Subcutaneous adipose tissue (tissue), 4 donors: ENCODE data around the gene USP44. TPM values are rescaled to one million over a fixed set of nuclear protein-coding genes. Genes with fewer than 3 reads are reported as not detected.

Source experiments
- total RNA-seq, 4 donors: library from RNA; depleted of rRNA; stranded (reverse); fragments of >200 nt; gene quantifications; one replicate each; pipeline ENCODE4 v1.1.0, GENCODE V29; 2016
- TF ChIP-seq, protein P1 (sequence below): fragments of 450-650 bp; IDR thresholded peaks from one replicate; pipeline ENCODE4 v1.5.1; 2016; ENCODE audit warnings: low read depth, mild to moderate bottlenecking, control low read depth, antibody characterized with exemption, moderate library complexity

USP44 gene
- total RNA-seq, 4 donors from 2014 or later, result 1.3 to 4.4 (median 2.6) TPM

DNA sequence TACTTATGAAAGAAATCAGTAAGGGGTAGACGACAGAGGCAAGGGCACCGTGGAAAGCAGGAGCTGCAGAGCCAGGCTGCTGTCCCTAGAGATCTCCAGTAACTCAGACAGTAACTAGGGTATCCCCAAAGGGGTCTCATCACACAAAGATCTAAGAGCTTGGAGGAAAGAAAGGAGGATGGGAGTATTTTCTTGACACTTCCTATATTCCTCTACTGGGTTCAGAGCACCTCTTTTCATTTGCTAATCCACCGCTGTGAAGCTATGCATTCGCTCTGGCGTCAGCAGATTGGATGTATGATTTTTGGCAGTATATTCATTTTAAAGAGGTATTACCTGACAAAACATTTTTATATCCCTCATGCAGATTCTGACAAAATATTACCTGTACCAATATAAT is 12.6 kb downstream of the USP44 start:
- TF ChIP-seq, protein P1, sequence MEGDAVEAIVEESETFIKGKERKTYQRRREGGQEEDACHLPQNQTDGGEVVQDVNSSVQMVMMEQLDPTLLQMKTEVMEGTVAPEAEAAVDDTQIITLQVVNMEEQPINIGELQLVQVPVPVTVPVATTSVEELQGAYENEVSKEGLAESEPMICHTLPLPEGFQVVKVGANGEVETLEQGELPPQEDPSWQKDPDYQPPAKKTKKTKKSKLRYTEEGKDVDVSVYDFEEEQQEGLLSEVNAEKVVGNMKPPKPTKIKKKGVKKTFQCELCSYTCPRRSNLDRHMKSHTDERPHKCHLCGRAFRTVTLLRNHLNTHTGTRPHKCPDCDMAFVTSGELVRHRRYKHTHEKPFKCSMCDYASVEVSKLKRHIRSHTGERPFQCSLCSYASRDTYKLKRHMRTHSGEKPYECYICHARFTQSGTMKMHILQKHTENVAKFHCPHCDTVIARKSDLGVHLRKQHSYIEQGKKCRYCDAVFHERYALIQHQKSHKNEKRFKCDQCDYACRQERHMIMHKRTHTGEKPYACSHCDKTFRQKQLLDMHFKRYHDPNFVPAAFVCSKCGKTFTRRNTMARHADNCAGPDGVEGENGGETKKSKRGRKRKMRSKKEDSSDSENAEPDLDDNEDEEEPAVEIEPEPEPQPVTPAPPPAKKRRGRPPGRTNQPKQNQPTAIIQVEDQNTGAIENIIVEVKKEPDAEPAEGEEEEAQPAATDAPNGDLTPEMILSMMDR, result no peak

DNA sequence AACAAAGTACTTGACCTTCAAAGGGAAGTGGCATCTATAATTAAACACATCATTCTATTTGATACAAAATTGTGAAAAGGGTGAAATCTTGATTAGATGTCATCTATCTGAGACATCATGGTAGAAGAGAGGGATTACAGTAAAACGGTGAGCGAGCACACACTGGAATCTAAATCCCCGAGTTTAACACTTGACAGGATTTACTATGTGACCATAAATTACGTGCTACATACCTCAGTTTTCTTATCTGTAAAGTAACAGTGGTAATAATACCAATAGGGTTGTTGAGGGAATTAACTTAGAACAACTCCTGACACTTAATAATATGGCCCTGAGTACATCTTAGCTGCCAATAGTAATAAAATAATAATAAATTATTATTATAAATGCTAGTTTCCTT is 13.3 kb downstream of the USP44 start:
- TF ChIP-seq, protein P1, result no peak

DNA sequence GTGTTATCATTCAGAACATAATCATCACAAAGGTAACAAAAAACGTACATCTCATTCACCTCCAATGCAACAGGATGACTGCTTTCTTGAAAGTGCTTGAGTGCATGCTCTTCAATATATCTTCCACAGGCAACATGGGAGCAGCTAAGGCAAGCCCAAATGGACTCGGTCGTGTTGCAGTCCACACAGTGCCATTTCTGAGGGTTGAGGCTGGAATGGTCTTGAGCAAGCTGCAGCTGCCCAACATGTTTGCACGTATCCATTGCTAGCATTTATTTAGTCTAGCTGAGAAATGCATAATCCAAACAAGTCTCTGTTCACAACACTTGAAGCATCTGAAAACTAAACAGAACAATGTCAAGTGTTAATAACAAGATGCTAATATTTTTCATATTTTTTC is 17.3 kb downstream of the USP44 start:
- TF ChIP-seq, protein P1, result no peak

DNA sequence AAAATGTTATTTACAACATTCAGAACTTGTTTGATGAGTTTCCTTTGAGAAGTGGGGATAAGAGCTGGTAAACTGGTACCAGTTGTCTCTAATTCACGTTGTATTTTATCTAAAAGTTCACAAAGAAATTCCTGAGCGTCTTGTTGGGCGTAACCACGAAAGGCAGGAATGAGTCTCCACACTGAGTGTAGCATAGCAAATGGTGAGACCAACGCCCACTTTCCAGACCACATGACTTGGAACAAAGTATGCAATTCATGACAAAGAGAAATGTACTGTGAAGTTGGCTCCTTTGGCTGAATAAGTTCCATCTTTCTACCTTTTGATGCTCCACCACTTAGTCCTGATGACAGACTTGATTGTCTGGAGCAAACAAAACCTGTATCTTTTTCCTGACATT is 18.4 kb downstream of the USP44 start:
- TF ChIP-seq, protein P1, result no peak

DNA sequence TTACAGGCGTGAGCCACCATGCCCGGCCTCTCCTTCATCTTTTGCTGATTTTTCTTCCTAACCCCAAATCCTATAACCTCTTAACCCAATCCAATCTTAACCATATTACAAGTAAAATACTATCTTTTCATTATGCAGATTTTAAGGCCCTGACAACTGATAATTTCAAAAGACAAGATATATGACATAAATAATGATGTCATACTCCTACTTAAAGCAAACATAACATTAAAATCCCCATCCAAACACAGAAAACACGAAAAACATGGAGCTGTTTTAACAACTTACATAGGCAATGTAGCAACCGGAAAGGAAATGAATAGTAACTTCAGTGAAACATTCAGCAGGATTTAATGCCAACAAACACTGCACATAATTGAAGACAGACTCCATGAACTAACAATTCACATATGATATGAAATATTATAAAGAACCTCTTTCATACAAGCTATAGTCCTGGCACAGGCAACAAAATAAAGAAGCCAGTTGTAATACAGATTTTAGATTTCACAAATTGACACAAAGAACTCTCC is 21.5 kb downstream of the USP44 start:
- TF ChIP-seq, protein P1, result no peak

DNA sequence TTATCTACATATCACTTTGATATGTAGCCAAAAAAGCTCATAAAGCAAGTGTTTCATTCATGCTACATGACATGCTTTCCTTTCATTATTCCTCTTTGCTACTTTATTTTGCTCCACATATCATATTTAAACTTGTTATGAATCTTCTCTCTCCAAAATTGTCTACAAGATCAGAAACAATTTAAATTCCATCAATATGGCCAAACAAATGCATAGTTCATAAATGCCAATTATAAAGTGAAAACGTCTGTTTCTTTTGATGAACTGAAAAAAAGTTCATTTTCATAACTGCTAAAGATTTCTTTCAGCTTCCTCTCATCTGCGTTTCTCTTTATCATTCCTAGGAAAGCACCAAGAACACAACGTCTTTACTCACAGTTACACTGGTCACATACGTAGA is 22.8 kb downstream of the USP44 start:
- TF ChIP-seq, protein P1, result no peak

DNA sequence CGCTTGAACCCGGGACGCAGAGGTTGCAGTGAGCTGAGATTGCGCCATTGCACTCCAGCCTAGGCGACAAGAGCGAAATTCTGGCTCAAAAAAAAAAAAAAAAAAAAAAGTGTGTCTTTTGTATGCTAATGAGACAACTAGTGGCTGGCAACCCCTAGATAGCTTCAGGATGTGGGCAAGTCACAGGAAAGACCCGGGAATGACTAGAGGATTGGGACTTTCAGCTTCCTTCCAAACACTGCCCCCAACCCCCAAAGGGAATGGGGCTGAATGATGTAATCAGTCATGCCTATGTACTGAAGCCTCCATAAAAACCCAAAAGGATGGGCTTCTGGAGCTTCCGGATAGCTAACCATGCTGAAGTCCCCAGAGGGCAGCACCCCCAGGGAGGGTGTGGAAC is 28.6 kb downstream of the USP44 start:
- TF ChIP-seq, protein P1, result no peak
